ENCODE measurements around the gene PCDHA9.
"Not testable (repeated sequence)": the region's sequence is repeated elsewhere in the genome, so short reads cannot be mapped to it uniquely, and the experiment has no call there.

Gene PCDHA9

DNA sequence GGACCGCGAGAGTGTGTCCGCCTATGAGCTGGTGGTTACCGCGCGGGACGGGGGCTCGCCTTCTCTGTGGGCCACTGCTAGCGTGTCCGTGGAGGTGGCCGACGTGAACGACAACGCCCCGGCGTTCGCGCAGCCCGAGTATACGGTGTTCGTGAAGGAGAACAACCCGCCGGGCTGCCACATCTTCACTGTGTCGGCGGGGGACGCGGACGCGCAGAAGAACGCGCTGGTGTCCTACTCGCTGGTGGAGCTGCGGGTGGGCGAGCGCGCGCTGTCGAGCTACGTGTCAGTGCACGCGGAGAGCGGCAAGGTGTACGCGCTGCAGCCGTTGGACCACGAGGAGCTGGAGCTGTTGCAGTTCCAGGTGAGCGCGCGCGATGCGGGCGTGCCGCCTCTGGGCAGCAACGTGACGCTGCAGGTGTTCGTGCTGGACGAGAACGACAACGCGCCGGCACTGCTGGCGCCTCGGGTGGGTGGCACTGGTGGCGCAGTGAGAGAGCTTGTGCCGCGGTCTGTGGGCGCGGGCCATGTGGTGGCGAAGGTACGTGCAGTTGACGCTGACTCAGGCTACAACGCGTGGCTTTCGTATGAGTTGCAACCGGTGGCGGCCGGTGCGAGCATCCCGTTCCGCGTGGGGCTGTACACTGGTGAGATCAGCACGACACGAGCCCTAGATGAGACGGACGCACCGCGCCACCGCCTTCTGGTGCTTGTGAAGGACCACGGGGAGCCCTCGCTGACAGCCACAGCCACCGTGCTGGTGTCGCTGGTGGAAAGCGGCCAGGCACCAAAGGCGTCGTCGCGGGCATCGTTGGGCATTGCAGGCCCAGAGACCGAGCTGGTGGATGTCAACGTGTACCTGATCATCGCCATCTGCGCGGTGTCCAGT is 12.3 kb upstream of the PCDHA9 start:
- H3K27ac ChIP-seq = no peak overlapping the region
- TF ChIP-seq, protein P1, sequence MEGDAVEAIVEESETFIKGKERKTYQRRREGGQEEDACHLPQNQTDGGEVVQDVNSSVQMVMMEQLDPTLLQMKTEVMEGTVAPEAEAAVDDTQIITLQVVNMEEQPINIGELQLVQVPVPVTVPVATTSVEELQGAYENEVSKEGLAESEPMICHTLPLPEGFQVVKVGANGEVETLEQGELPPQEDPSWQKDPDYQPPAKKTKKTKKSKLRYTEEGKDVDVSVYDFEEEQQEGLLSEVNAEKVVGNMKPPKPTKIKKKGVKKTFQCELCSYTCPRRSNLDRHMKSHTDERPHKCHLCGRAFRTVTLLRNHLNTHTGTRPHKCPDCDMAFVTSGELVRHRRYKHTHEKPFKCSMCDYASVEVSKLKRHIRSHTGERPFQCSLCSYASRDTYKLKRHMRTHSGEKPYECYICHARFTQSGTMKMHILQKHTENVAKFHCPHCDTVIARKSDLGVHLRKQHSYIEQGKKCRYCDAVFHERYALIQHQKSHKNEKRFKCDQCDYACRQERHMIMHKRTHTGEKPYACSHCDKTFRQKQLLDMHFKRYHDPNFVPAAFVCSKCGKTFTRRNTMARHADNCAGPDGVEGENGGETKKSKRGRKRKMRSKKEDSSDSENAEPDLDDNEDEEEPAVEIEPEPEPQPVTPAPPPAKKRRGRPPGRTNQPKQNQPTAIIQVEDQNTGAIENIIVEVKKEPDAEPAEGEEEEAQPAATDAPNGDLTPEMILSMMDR (conservative IDR thresholded peaks at IDR 0.05) = no peak

GRCh38 chr5:140840978-140841962 is 6.9 kb upstream of the PCDHA9 start, which contains the start of gene PCDHA8:
Gene PCDHA8, plus strand, starts transcription at chr5:140841187. Its CDS starts 135 bp downstream, at chr5:140841322.
- no peak within 1 kb of the TSS for H3K27ac ChIP-seq

GRCh38 chr5:140842798-140843733 is 5.1 kb upstream of the PCDHA9 start:
- no peak overlapping the region for H3K27ac ChIP-seq
- TF ChIP-seq, protein P1 (conservative IDR thresholded peaks at IDR 0.05) = no peak

More at GRCh38 chr5:140840978-140841962, 6.9 kb upstream of the PCDHA9 start, which contains the start of gene PCDHA8:
- TF ChIP-seq, protein P1 (conservative IDR thresholded peaks at IDR 0.05) = peak; percentile 40

- H3K27ac ChIP-seq = not testable (repeated sequence)
Measured at GRCh38 chr5:140849831-140850634, 1.9 kb downstream of the PCDHA9 start.

- H3K27ac ChIP-seq = no peak within 1 kb of the TSS
- TF ChIP-seq, protein P1 (conservative IDR thresholded peaks at IDR 0.05) = no peak
Measured at GRCh38 chr5:140855772-140856674, 7.8 kb downstream of the PCDHA9 start, which contains the start of gene PCDHA10. Gene PCDHA10, plus strand, starts transcription at chr5:140855897. Its CDS starts 152 bp downstream, at chr5:140856049.

GRCh38 chr5:140857177-140857986 is 9.2 kb downstream of the PCDHA9 start:
- TF ChIP-seq, protein P1 (conservative IDR thresholded peaks at IDR 0.05) = no peak

More at GRCh38 chr5:140857177-140857986, 9.2 kb downstream of the PCDHA9 start:
- no peak overlapping the region for H3K27ac ChIP-seq

Measured in VCaP (cell line).